D721Med (cell line): ENCODE results near the gene ACTMAP.
A peak's percentile ranks its signal among the peaks of the same experiment; 100 is the strongest.

ENCODE experiments used
- DNase-seq: peaks from one replicate; pipeline ENCODE4 v3.0.0; 2011; ENCODE audit warnings: low spot score; ENCODE audit not compliant: insufficient read length
- FAIRE-seq: peaks from 2 replicates; lab custom pipeline; 2011; peaks lifted over from hg19 to GRCh38; lab: Jason Lieb, UNC
- TF ChIP-seq, protein P1 (sequence below): IDR thresholded peaks from 2 replicates; pipeline ENCODE4 v1.5.1; 2012; ENCODE audit warnings: mild to moderate bottlenecking, control low read depth; ENCODE audit not compliant: insufficient read depth; ENCODE audit errors: missing control alignments

ACTMAP gene

GRCh38 chr19:40742477-40742876 lies 7.8 kb downstream of the ACTMAP start:
- TF ChIP-seq, protein P1, sequence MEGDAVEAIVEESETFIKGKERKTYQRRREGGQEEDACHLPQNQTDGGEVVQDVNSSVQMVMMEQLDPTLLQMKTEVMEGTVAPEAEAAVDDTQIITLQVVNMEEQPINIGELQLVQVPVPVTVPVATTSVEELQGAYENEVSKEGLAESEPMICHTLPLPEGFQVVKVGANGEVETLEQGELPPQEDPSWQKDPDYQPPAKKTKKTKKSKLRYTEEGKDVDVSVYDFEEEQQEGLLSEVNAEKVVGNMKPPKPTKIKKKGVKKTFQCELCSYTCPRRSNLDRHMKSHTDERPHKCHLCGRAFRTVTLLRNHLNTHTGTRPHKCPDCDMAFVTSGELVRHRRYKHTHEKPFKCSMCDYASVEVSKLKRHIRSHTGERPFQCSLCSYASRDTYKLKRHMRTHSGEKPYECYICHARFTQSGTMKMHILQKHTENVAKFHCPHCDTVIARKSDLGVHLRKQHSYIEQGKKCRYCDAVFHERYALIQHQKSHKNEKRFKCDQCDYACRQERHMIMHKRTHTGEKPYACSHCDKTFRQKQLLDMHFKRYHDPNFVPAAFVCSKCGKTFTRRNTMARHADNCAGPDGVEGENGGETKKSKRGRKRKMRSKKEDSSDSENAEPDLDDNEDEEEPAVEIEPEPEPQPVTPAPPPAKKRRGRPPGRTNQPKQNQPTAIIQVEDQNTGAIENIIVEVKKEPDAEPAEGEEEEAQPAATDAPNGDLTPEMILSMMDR, result no peak
- no peak for DNase-seq
- no peak for FAIRE-seq

GRCh38 chr19:40741527-40742390 lies 8.5 kb downstream of the ACTMAP start:
- no peak for DNase-seq
- TF ChIP-seq, protein P1, result peak; percentile 4
- FAIRE-seq, result no peak

GRCh38 chr19:40740747-40741146 lies 9.5 kb downstream of the ACTMAP start:
- TF ChIP-seq, protein P1, result no peak
- FAIRE-seq, result no peak

GRCh38 chr19:40739871-40740703 lies 10.2 kb downstream of the ACTMAP start:
- FAIRE-seq (no peak), DNase-seq (no peak)
- TF ChIP-seq, protein P1, result no peak

More at GRCh38 chr19:40740747-40741146, 9.5 kb downstream of the ACTMAP start:
- DNase-seq, result no peak

- TF ChIP-seq, protein P1, result no peak
- FAIRE-seq (no peak), DNase-seq (no peak)
Measured at GRCh38 chr19:40739030-40739839, 11.0 kb downstream of the ACTMAP start.

DNA sequence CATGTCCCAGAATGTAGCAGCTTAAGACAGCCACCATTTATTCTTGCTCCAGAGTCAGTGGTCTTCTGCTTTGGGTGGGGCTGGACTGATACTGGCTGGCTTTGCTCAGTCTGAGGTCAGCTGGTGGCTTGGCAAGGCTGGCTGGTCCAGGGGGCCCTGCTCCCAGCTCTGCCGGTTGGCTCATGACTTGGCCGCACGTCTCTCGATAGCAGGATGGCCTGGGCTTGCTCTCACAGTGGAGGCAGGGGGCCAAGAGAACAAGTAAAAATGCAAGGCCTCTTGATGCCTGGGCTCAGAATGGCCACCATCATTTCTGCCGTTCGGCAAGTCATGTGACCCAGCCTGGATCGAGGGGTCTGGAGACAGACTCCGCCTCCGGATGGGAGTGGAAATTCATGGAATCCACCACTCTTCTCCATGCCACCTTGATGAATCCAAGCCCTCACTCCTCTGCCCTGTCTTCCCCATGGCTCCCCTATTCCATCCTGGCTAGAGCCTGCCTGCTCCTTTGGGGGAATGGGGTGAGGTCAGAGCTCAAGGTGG lies 13.1 kb downstream of the ACTMAP start:
- DNase-seq, result no peak
- TF ChIP-seq, protein P1, result no peak
- no peak for FAIRE-seq
